ENCODE results near the gene INAVA. TPM values are rescaled to one million over a fixed set of nuclear protein-coding genes. Genes with fewer than 3 reads are reported as not detected.

The INAVA gene
- polyA plus RNA-seq, 3 donors: not detected

- H3K36me3 ChIP-seq (replicated peaks in 1 of 2; ENCODE audit: control insufficient read depth in 1 of 2, insufficient read depth in 2 of 2, low read length in 2 of 2): no peaks in the 10 kb centered on the region
- peak overlapping the region; percentile 68 for H3K4me2 ChIP-seq (replicated peaks; ENCODE audit: extremely low read depth, low read length, poor library complexity, severe bottlenecking)
- H3K27ac ChIP-seq (ENCODE audit: low read depth in 1 of 2, low read length in 2 of 2): no peak overlapping the region
- Mint-ChIP-seq H3K27me3 (ENCODE audit: low read depth in 3 of 3) (peaks cover 44 to 49% (median 49%) of the 10 kb centered on the region in 3 donors), H3K36me3 (peaks cover 5% of the 10 kb centered on the region in 2 donors), H3K4me3 (peak overlapping the region; percentile 72 to 92), H3K4me1 (peaks cover 26% of the 10 kb centered on the region), H3K27ac (no peak overlapping the region), H3K9me3 (peaks cover 0 to 12% (median 4%) of the 10 kb centered on the region in 7 donors)
- DNase-seq: no peak
- H3K27me3 ChIP-seq (ENCODE audit: control insufficient read depth in 2 of 2, insufficient read depth in 2 of 2, low read length in 2 of 2): peaks cover 11 to 30% of the 10 kb centered on the region in 2 donors
- TF ChIP-seq CTCF (IDR thresholded peaks at IDR 0.05): no peak
- no peaks in the 10 kb centered on the region for H4K20me1 ChIP-seq (ENCODE audit: insufficient read depth, low read length)
- no peaks in the 10 kb centered on the region for H3K9me3 ChIP-seq (replicated peaks in 1 of 2; ENCODE audit: control insufficient read depth in 1 of 2, insufficient read depth in 1 of 2, low read length in 2 of 2)
- H2AFZ ChIP-seq (ENCODE audit: insufficient read depth, low read depth, low read length, poor library complexity, severe bottlenecking): peak overlapping the region; percentile 56
- intact Hi-C loops (cut with micrococcal nuclease): no loop called here
- H3K9ac ChIP-seq (ENCODE audit: insufficient read depth, low read length, poor library complexity, severe bottlenecking): peak overlapping the region; percentile 32
- no peaks in the 10 kb centered on the region for H3K79me2 ChIP-seq (ENCODE audit: insufficient read depth, low read length)
- H3K4me1 ChIP-seq (ENCODE audit: control insufficient read depth in 1 of 2, insufficient read depth in 2 of 2, low read length in 2 of 2): peaks cover 11 to 14% of the 10 kb centered on the region in 2 donors
- WGBS (ENCODE audit: insufficient coverage): 7% methylated on average over 58 of the region's 66 CpGs
- H3K4me3 ChIP-seq (replicated peaks in 1 of 3; ENCODE audit: low read depth in 2 of 3, low read length in 3 of 3): peak overlapping the region in 1 of 3 experiments; percentile 57
Observed at GRCh38 chr1:200873671-200874397, 20.9 kb upstream of the INAVA start.

DNA sequence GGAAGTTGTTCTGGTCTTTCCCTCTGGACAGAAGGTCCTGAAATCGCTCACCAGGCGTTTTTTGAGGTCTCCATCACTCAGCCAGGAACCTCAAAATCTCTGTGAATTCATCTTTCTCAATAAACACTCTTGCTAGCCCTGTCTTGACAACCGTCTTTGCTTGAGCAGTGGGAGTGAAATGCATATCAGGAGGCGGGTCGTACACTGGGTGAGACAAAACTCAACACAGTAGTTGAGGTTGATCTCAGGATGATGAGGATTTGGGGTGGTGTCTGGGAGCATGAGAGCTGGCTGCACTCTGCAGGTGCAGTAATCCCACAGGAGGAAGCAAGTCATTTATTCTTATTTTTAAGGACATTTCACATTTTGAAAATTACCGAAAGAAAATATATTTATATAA is 20.0 kb upstream of the INAVA start:
- no peaks in the 10 kb centered on the region for H3K79me2 ChIP-seq (ENCODE audit: insufficient read depth, low read length)
- Mint-ChIP-seq H3K36me3 (peaks cover 5% of the 10 kb centered on the region in 2 donors), H3K4me1 (peaks cover 21% of the 10 kb centered on the region), H3K27me3 (ENCODE audit: low read depth in 3 of 3) (peaks cover 44 to 50% (median 49%) of the 10 kb centered on the region in 3 donors), H3K4me3 (peak overlapping the region in 1 of 2 donors; percentile 92), H3K27ac (no peak overlapping the region), H3K9me3 (peaks cover 0 to 12% (median 4%) of the 10 kb centered on the region in 7 donors)
- 100% methylated on average over 3 of the region's 6 CpGs for WGBS (ENCODE audit: insufficient coverage)
- H3K27me3 ChIP-seq (ENCODE audit: control insufficient read depth in 2 of 2, insufficient read depth in 2 of 2, low read length in 2 of 2): peaks cover 11 to 30% of the 10 kb centered on the region in 2 donors
- no peaks in the 10 kb centered on the region for H3K36me3 ChIP-seq (replicated peaks in 1 of 2; ENCODE audit: control insufficient read depth in 1 of 2, insufficient read depth in 2 of 2, low read length in 2 of 2)
- H3K27ac ChIP-seq (ENCODE audit: low read depth in 1 of 2, low read length in 2 of 2): no peak overlapping the region
- H3K9me3 ChIP-seq (replicated peaks in 1 of 2; ENCODE audit: control insufficient read depth in 1 of 2, insufficient read depth in 1 of 2, low read length in 2 of 2): no peaks in the 10 kb centered on the region
- intact Hi-C loops (cut with micrococcal nuclease): no loop called here
- H2AFZ ChIP-seq (ENCODE audit: insufficient read depth, low read depth, low read length, poor library complexity, severe bottlenecking): no peak overlapping the region
- H3K9ac ChIP-seq (ENCODE audit: insufficient read depth, low read length, poor library complexity, severe bottlenecking): no peak overlapping the region
- no peak overlapping the region for H3K4me2 ChIP-seq (replicated peaks; ENCODE audit: extremely low read depth, low read length, poor library complexity, severe bottlenecking)
- TF ChIP-seq CTCF (IDR thresholded peaks at IDR 0.05): no peak
- no peak overlapping the region for H3K4me3 ChIP-seq (replicated peaks in 1 of 3; ENCODE audit: low read depth in 2 of 3, low read length in 3 of 3)
- peaks cover 11 to 14% of the 10 kb centered on the region in 2 donors for H3K4me1 ChIP-seq (ENCODE audit: control insufficient read depth in 1 of 2, insufficient read depth in 2 of 2, low read length in 2 of 2)
- H4K20me1 ChIP-seq (ENCODE audit: insufficient read depth, low read length): no peaks in the 10 kb centered on the region
- DNase-seq: no peak
